ENCODE data around the gene PDXDC1.
"Not testable (repeated sequence)": the region's sequence is repeated elsewhere in the genome, so short reads cannot be mapped to it uniquely, and the experiment has no call there.

DNA sequence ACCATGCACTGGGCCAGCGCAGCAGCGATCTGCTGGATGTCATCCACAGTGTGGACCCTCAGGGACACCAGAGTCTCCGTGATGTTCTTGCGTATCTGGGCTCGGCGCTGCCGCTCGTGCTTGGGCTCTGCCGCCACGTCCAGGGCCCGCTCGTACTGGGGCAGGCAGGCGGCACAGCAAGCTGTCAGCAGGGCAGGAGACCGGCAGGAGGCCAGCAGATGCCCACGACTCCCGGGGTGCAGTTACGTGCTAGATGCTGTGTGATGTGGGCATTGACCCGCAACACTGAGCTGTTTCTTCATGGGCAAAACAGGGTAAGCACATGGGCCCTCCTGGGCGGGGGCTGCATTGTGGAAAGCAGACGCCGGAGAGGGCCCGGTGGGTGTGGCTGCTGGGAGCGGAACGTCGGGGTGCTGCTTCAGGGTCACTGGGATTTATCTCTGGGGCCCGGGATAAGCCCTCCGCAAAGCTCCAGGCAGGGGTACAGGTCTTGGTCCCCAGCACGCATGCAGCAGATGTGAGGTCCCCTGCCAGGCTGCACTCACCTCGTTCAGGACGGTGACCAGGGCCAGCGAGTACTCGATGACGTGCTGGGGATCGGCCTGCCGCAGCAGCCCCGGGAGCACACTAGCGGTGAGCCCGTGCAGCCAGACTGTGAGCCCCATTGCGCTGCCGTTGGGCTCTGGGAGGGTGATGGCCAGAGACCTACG, 158.0 kb downstream of the PDXDC1 start:
- TF ChIP-seq, protein P1, sequence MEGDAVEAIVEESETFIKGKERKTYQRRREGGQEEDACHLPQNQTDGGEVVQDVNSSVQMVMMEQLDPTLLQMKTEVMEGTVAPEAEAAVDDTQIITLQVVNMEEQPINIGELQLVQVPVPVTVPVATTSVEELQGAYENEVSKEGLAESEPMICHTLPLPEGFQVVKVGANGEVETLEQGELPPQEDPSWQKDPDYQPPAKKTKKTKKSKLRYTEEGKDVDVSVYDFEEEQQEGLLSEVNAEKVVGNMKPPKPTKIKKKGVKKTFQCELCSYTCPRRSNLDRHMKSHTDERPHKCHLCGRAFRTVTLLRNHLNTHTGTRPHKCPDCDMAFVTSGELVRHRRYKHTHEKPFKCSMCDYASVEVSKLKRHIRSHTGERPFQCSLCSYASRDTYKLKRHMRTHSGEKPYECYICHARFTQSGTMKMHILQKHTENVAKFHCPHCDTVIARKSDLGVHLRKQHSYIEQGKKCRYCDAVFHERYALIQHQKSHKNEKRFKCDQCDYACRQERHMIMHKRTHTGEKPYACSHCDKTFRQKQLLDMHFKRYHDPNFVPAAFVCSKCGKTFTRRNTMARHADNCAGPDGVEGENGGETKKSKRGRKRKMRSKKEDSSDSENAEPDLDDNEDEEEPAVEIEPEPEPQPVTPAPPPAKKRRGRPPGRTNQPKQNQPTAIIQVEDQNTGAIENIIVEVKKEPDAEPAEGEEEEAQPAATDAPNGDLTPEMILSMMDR (IDR thresholded peaks at IDR 0.05; ENCODE audit: insufficient read depth, low read length) = not testable (repeated sequence)
- not testable (repeated sequence) for TF ChIP-seq SPI1 (IDR thresholded peaks at IDR 0.05; ENCODE audit: borderline replicate concordance, low read depth); POLR2AphosphoS5 (IDR thresholded peaks at IDR 0.05; ENCODE audit: low read depth)

Data from HL-60 (cell line).